ENCODE measurements around the gene PLEKHG7.

Gene PLEKHG7

DNA sequence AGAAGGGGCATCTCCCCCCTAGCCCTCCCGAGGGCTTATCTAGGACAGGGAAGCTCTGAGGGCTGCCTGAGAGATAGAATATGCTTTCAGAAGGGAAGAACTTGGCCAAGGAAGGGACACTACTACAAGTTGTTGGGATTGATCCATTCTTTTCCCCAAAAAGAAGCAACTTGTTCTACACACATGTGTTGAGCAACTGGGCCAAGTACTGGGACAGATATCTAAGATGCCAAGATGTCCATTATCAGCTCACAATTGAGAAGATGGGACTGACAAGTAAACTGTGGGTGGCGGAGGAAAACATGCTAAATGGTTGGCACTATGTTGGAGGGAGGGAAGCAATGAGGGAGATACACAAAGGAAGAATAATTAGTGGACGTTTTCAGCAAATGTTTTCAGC is 30.9 kb downstream of the PLEKHG7 start:
- H3K4me1 ChIP-seq = no peaks in the 10 kb centered on the region
- no peaks in the 10 kb centered on the region for H3K36me3 ChIP-seq
- TF ChIP-seq, protein P1, sequence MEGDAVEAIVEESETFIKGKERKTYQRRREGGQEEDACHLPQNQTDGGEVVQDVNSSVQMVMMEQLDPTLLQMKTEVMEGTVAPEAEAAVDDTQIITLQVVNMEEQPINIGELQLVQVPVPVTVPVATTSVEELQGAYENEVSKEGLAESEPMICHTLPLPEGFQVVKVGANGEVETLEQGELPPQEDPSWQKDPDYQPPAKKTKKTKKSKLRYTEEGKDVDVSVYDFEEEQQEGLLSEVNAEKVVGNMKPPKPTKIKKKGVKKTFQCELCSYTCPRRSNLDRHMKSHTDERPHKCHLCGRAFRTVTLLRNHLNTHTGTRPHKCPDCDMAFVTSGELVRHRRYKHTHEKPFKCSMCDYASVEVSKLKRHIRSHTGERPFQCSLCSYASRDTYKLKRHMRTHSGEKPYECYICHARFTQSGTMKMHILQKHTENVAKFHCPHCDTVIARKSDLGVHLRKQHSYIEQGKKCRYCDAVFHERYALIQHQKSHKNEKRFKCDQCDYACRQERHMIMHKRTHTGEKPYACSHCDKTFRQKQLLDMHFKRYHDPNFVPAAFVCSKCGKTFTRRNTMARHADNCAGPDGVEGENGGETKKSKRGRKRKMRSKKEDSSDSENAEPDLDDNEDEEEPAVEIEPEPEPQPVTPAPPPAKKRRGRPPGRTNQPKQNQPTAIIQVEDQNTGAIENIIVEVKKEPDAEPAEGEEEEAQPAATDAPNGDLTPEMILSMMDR (IDR thresholded peaks at IDR 0.05; ENCODE audit: low read depth, low read length) = no peak

DNA sequence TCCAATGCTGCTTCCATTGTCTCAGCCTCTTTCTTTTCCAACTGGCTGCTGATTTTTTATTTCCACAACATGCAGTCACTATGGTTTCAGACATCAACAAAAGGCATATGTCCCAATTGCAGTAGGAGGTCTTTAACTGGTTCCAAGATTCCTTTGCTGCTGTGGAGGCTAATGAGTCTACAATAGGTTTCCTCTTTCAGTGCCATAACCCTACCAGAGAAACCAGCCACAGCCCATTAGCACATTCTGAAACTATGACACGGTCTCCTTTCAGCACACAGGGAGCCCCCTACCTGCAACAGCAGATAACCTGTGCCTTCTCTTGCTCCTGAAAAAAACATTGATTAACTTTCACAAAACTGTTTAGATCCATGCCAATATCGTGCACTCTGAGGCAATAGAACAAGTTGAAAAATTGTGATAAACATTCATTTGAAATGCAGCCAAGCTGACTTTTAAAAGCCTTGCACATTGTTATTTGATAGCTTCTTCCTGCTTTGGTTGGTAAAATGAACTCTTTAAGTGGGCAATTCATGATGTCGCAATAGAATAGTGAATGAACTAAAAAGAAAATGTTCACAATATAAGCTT is 32.4 kb downstream of the PLEKHG7 start:
- Histone ChIP-seq H3K4me3 (ENCODE audit: low read depth, low read length) (no peak overlapping the region), H3K9me3 (no peaks in the 10 kb centered on the region), H3K36me3 (no peaks in the 10 kb centered on the region), H3K4me1 (no peaks in the 10 kb centered on the region), H3K27me3 (no peaks in the 10 kb centered on the region)
- TF ChIP-seq, protein P1 (IDR thresholded peaks at IDR 0.05; ENCODE audit: low read depth, low read length) = no peak
- DNase-seq = no peak

More for the DNA sequence above, 30.9 kb downstream of the PLEKHG7 start:
- Histone ChIP-seq H3K4me3 (ENCODE audit: low read depth, low read length) (no peak overlapping the region), H3K27me3 (no peaks in the 10 kb centered on the region), H3K9me3 (no peaks in the 10 kb centered on the region)
- DNase-seq = no peak

DNA sequence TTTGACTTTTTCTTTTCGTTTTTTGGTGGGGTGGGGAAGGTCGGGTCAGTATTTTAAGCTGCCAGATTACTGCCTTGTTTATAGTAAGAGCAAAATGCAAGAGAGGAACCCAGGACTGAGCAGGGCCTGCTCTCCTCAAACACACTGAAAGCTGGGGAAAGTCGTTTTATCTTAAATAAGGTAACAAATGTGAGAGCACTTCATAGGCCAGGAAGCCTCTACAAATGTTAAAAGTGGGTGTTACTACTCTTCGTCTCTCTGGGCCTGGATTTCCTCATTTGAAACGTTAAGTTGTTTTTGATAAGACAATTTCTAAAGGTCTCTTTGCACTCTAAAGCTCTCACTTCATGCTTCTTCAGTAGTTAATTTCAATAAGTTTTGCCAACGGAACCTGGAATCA is 33.8 kb downstream of the PLEKHG7 start:
- Histone ChIP-seq H3K9me3 (no peaks in the 10 kb centered on the region), H3K27me3 (no peaks in the 10 kb centered on the region), H3K36me3 (no peaks in the 10 kb centered on the region), H3K4me1 (no peaks in the 10 kb centered on the region), H3K4me3 (ENCODE audit: low read depth, low read length) (no peak overlapping the region)
- no peak for DNase-seq
- TF ChIP-seq, protein P1 (IDR thresholded peaks at IDR 0.05; ENCODE audit: low read depth, low read length) = no peak

DNA sequence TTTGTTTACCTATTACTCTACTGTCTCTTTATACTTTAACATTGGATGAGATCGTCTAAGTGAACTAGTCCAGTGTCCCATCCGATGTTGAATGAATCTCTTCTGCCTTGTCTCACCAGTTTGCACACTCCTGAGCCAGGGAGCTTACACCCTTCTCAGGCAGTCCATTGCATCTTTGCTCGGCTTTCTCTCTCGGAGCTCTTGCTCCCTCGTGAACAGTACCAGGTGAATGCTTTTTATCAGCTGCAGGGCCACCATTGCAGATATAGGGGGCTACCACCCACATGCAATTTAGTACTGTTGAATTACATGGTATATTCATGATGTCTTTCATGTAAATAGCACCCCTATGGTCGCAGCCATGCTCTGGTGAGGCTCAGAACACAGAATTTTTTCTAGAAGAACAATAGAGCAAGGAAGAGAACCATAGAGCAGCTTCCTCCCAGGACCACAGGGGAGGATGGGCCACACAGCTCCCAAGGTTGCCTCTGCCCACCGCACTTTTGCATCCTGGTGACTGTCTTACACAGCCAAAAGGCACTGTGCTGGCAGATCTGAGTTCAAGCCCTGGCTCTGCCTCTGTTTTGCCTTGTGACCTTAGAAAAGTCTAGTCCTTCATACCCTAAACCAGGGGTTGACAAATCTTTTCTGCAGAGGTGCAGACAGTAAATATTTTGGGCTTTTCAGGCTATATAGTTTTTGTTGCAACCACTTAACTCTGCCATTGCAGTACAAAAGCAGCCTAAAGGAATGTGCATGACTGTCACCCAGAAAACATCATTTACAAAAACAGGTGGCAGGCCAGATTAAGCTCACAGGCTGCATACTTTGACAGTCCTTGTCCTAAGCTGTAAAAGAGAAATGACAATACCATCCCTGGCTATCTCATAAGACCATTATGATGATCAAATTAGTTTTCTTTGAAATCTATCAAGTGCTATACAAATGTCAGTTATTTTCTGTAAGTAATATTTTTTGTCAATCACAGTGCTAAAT is 35.4 kb downstream of the PLEKHG7 start:
- H3K27me3 ChIP-seq = no peaks in the 10 kb centered on the region
- no peaks in the 10 kb centered on the region for H3K4me1 ChIP-seq
- DNase-seq = no peak
- no peak overlapping the region for H3K4me3 ChIP-seq (ENCODE audit: low read depth, low read length)
- TF ChIP-seq, protein P1 (IDR thresholded peaks at IDR 0.05; ENCODE audit: low read depth, low read length) = no peak
- H3K9me3 ChIP-seq = no peaks in the 10 kb centered on the region
- H3K36me3 ChIP-seq = no peaks in the 10 kb centered on the region

DNA sequence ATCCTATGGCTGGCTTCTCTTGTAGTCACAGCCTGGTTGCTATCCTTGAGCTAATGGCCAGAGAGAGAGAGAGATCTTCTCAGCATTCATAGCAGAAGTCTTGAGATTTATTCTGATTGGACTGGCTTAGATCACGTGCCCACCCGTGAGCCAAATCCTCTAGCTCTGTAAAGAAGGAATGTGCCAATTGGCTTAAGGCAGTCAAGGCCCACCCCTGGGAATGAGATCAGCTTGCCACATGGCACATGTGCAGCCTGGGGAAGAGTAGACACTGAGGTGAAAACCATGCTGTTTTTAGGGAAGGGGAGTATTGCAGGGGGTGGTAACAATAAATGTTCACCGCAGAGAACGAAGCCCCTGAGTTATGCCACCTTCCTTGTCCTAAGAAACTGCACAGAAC is 36.3 kb downstream of the PLEKHG7 start:
- Histone ChIP-seq H3K4me3 (ENCODE audit: low read depth, low read length) (no peak overlapping the region), H3K36me3 (no peaks in the 10 kb centered on the region), H3K4me1 (no peaks in the 10 kb centered on the region), H3K27me3 (no peaks in the 10 kb centered on the region), H3K9me3 (no peaks in the 10 kb centered on the region)
- TF ChIP-seq, protein P1 (IDR thresholded peaks at IDR 0.05; ENCODE audit: low read depth, low read length) = no peak
- DNase-seq = peak; percentile 47

DNA sequence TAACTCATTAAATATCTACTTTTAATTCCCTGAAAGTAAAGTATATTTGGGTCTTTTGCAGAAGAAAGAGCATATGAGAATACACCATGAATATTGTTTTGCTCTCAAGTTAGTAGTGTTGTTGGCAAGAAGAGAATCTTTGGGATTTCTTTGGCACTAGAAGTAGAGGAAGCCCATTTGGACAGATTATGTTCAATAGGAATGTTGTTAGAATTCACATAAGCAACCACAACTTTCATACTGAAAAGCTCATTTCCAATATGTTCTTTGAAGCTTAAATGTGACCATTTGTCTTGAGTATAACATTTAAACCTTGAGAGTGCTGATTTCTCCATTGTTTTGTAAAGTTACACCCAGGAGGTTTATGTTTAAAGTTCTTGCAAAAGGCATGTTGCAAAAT is 37.6 kb downstream of the PLEKHG7 start:
- Histone ChIP-seq H3K36me3 (no peaks in the 10 kb centered on the region), H3K4me1 (no peaks in the 10 kb centered on the region), H3K27me3 (no peaks in the 10 kb centered on the region), H3K4me3 (ENCODE audit: low read depth, low read length) (no peak overlapping the region), H3K9me3 (no peaks in the 10 kb centered on the region)
- DNase-seq = no peak
- TF ChIP-seq, protein P1 (IDR thresholded peaks at IDR 0.05; ENCODE audit: low read depth, low read length) = no peak

Data from BE2C (cell line).